T-helper 2 cell treated with Interferon-gamma antibody and Interleukin-4, amounts not matched to agents 5 μg/mL and 100 μg/mL, for 36 hours (primary cell): ENCODE data around the gene MAPK4.

Experiments
- DNase-seq: peaks from one replicate; pipeline ENCODE4 v3.0.0; 2021; ENCODE audit warnings: low spot score
- H3K27ac Mint-ChIP-seq: one replicate; pipeline ENCODE4 v1.8.0; 2021; ENCODE audit warnings: mild to moderate bottlenecking, mixed read lengths
- H3K27me3 Mint-ChIP-seq: one replicate; pipeline ENCODE4 v1.8.0; 2021; ENCODE audit warnings: low read depth, mixed read lengths
- H3K36me3 Mint-ChIP-seq: one replicate; pipeline ENCODE4 v1.8.0; 2021; ENCODE audit warnings: low read depth, mixed read lengths
- H3K4me1 Mint-ChIP-seq: one replicate; pipeline ENCODE4 v1.8.0; 2021; ENCODE audit warnings: low read depth, mixed read lengths
- H3K4me3 Mint-ChIP-seq: one replicate; pipeline ENCODE4 v1.8.0; 2022; ENCODE audit warnings: mild to moderate bottlenecking, moderate library complexity, mixed read lengths
- H3K9me3 Mint-ChIP-seq: one replicate; pipeline ENCODE4 v1.8.0; 2021; ENCODE audit warnings: mixed read lengths

The MAPK4 gene

GRCh38 chr18:50727721-50728471 lies 168.0 kb downstream of the MAPK4 start:
- no peak overlapping the region for H3K4me3 Mint-ChIP-seq
- H3K36me3 Mint-ChIP-seq, result no peaks in the 10 kb centered on the region
- H3K9me3 Mint-ChIP-seq, result no peaks in the 10 kb centered on the region
- no peak for DNase-seq
- H3K27ac Mint-ChIP-seq, result no peak overlapping the region
- H3K27me3 Mint-ChIP-seq, result no peaks in the 10 kb centered on the region
- H3K4me1 Mint-ChIP-seq, result no peaks in the 10 kb centered on the region

GRCh38 chr18:50729376-50729775 lies 169.5 kb downstream of the MAPK4 start:
- H3K36me3 Mint-ChIP-seq, result no peaks in the 10 kb centered on the region
- no peak for DNase-seq
- no peaks in the 10 kb centered on the region for H3K4me1 Mint-ChIP-seq
- no peaks in the 10 kb centered on the region for H3K9me3 Mint-ChIP-seq
- no peak overlapping the region for H3K4me3 Mint-ChIP-seq
- no peak overlapping the region for H3K27ac Mint-ChIP-seq
- no peaks in the 10 kb centered on the region for H3K27me3 Mint-ChIP-seq

GRCh38 chr18:50729986-50730385 lies 170.1 kb downstream of the MAPK4 start:
- H3K4me1 Mint-ChIP-seq, result no peaks in the 10 kb centered on the region

GRCh38 chr18:50734342-50734741 lies 174.5 kb downstream of the MAPK4 start:
- Mint-ChIP-seq H3K4me1 (no peaks in the 10 kb centered on the region), H3K4me3 (no peak overlapping the region), H3K27me3 (no peaks in the 10 kb centered on the region), H3K27ac (no peak overlapping the region), H3K9me3 (no peaks in the 10 kb centered on the region), H3K36me3 (no peaks in the 10 kb centered on the region)
- DNase-seq, result no peak

More at GRCh38 chr18:50729986-50730385, 170.1 kb downstream of the MAPK4 start:
- no peaks in the 10 kb centered on the region for H3K9me3 Mint-ChIP-seq
- no peaks in the 10 kb centered on the region for H3K36me3 Mint-ChIP-seq
- no peaks in the 10 kb centered on the region for H3K27me3 Mint-ChIP-seq
- DNase-seq, result no peak
- H3K27ac Mint-ChIP-seq, result no peak overlapping the region
- H3K4me3 Mint-ChIP-seq, result no peak overlapping the region

- Mint-ChIP-seq H3K27ac (no peak overlapping the region), H3K9me3 (no peaks in the 10 kb centered on the region), H3K4me1 (no peaks in the 10 kb centered on the region), H3K27me3 (no peaks in the 10 kb centered on the region), H3K4me3 (no peak overlapping the region), H3K36me3 (no peaks in the 10 kb centered on the region)
- DNase-seq, result no peak
These were observed 175.0 kb downstream of the MAPK4 start for GRCh38 chr18:50734886-50735285.

GRCh38 chr18:50737127-50737526 lies 177.2 kb downstream of the MAPK4 start:
- H3K27me3 Mint-ChIP-seq, result no peaks in the 10 kb centered on the region
- H3K4me1 Mint-ChIP-seq, result no peaks in the 10 kb centered on the region
- DNase-seq, result no peak
- H3K9me3 Mint-ChIP-seq, result no peaks in the 10 kb centered on the region
- H3K4me3 Mint-ChIP-seq, result no peak overlapping the region
- H3K27ac Mint-ChIP-seq, result no peak overlapping the region
- H3K36me3 Mint-ChIP-seq, result no peaks in the 10 kb centered on the region

- H3K9me3 Mint-ChIP-seq, result no peaks in the 10 kb centered on the region
- H3K27me3 Mint-ChIP-seq, result no peaks in the 10 kb centered on the region
- no peak overlapping the region for H3K27ac Mint-ChIP-seq
- no peaks in the 10 kb centered on the region for H3K4me1 Mint-ChIP-seq
- H3K4me3 Mint-ChIP-seq, result no peak overlapping the region
- H3K36me3 Mint-ChIP-seq, result no peaks in the 10 kb centered on the region
- DNase-seq, result no peak
These were observed 178.3 kb downstream of the MAPK4 start for GRCh38 chr18:50738098-50738757.

- no peak for DNase-seq
- Mint-ChIP-seq H3K27me3 (peaks cover 8% of the 10 kb centered on the region), H3K27ac (no peak overlapping the region), H3K9me3 (no peaks in the 10 kb centered on the region), H3K4me1 (no peaks in the 10 kb centered on the region), H3K36me3 (no peaks in the 10 kb centered on the region), H3K4me3 (no peak overlapping the region)
These were observed 183.1 kb downstream of the MAPK4 start for GRCh38 chr18:50742952-50743351.

- Mint-ChIP-seq H3K27ac (no peak overlapping the region), H3K36me3 (no peaks in the 10 kb centered on the region), H3K9me3 (no peaks in the 10 kb centered on the region), H3K4me3 (no peak overlapping the region), H3K4me1 (no peaks in the 10 kb centered on the region), H3K27me3 (peaks cover 8% of the 10 kb centered on the region)
- DNase-seq, result no peak
These were observed 184.4 kb downstream of the MAPK4 start for GRCh38 chr18:50744253-50744652.

- no peak overlapping the region for H3K27ac Mint-ChIP-seq
These were observed 186.1 kb downstream of the MAPK4 start for GRCh38 chr18:50745945-50746344.

GRCh38 chr18:50747849-50748242 lies 188.0 kb downstream of the MAPK4 start:
- no peak for DNase-seq
- no peaks in the 10 kb centered on the region for H3K36me3 Mint-ChIP-seq
- peaks cover 12% of the 10 kb centered on the region for H3K27me3 Mint-ChIP-seq
- no peak overlapping the region for H3K27ac Mint-ChIP-seq
- no peaks in the 10 kb centered on the region for H3K4me1 Mint-ChIP-seq
- no peak overlapping the region for H3K4me3 Mint-ChIP-seq
- H3K9me3 Mint-ChIP-seq, result no peaks in the 10 kb centered on the region

More at GRCh38 chr18:50745945-50746344, 186.1 kb downstream of the MAPK4 start:
- Mint-ChIP-seq H3K36me3 (no peaks in the 10 kb centered on the region), H3K4me3 (no peak overlapping the region), H3K9me3 (no peaks in the 10 kb centered on the region), H3K27me3 (peaks cover 12% of the 10 kb centered on the region), H3K4me1 (no peaks in the 10 kb centered on the region)
- no peak for DNase-seq

- Mint-ChIP-seq H3K36me3 (no peaks in the 10 kb centered on the region), H3K9me3 (no peaks in the 10 kb centered on the region), H3K4me3 (no peak overlapping the region), H3K4me1 (no peaks in the 10 kb centered on the region), H3K27me3 (peaks cover 9% of the 10 kb centered on the region), H3K27ac (no peak overlapping the region)
- no peak for DNase-seq
These were observed 188.6 kb downstream of the MAPK4 start for GRCh38 chr18:50748243-50749229.

- Mint-ChIP-seq H3K36me3 (no peaks in the 10 kb centered on the region), H3K9me3 (no peaks in the 10 kb centered on the region), H3K27ac (no peak overlapping the region), H3K27me3 (peaks cover 4% of the 10 kb centered on the region), H3K4me1 (no peaks in the 10 kb centered on the region), H3K4me3 (no peak overlapping the region)
- DNase-seq, result no peak
These were observed 189.5 kb downstream of the MAPK4 start for GRCh38 chr18:50749421-50749820.

GRCh38 chr18:50749945-50750344 lies 190.1 kb downstream of the MAPK4 start:
- H3K27me3 Mint-ChIP-seq, result peaks cover 4% of the 10 kb centered on the region

More at GRCh38 chr18:50749945-50750344, 190.1 kb downstream of the MAPK4 start:
- Mint-ChIP-seq H3K9me3 (no peaks in the 10 kb centered on the region), H3K27ac (no peak overlapping the region), H3K36me3 (no peaks in the 10 kb centered on the region), H3K4me3 (no peak overlapping the region), H3K4me1 (no peaks in the 10 kb centered on the region)
- DNase-seq, result no peak
